HL-60 (cell line): ENCODE results near the gene NELFB.

Experiments
- DNase-seq, 2 experiments: peaks; one replicate each; pipeline ENCODE4 v3.0.0-alpha.2; 2010 to 2020; ENCODE audit warnings: low read depth in 1 of 2, low spot score in 1 of 2
- H3K27ac ChIP-seq: fragments of 250-450 bp; sonication (Bioruptor Pico); replicated peaks from 2 replicates; pipeline ENCODE4 v1.5.1; 2020; ENCODE audit warnings: mild to moderate bottlenecking, moderate library complexity
- H3K27me3 ChIP-seq: fragments of 250-450 bp; sonication (Bioruptor Pico); 2 replicates; pipeline ENCODE4 v1.5.1; 2021; ENCODE audit warnings: mild to moderate bottlenecking, moderate library complexity; ENCODE audit not compliant: insufficient read depth, poor library complexity, severe bottlenecking
- H3K4me3 ChIP-seq: replicated peaks from 2 replicates; pipeline ENCODE4 v1.5.1; 2011; ENCODE audit warnings: mild to moderate bottlenecking, control low read depth, low read length; ENCODE audit not compliant: insufficient read depth
- GABPA ChIP-seq: IDR thresholded peaks from 2 replicates; pipeline ENCODE4 v1.6.1; 2012; ENCODE audit warnings: low read depth
- POLR2AphosphoS5 ChIP-seq: IDR thresholded peaks from 2 replicates; pipeline ENCODE4 v1.6.1; 2012; ENCODE audit warnings: low read depth
- REST ChIP-seq: IDR thresholded peaks from 2 replicates; pipeline ENCODE4 v1.6.1; 2012; ENCODE audit warnings: low read depth; ENCODE audit not compliant: insufficient replicate concordance
- SPI1 ChIP-seq: IDR thresholded peaks from 2 replicates; pipeline ENCODE4 v1.6.1; 2012; ENCODE audit warnings: low read depth, mild to moderate bottlenecking, borderline replicate concordance
- TF ChIP-seq, protein P1 (sequence below): IDR thresholded peaks from one replicate; pipeline ENCODE4 v1.5.1; 2011; ENCODE audit warnings: low read length, control low read depth, inconsistent platforms; ENCODE audit not compliant: insufficient read depth

The NELFB gene

DNA sequence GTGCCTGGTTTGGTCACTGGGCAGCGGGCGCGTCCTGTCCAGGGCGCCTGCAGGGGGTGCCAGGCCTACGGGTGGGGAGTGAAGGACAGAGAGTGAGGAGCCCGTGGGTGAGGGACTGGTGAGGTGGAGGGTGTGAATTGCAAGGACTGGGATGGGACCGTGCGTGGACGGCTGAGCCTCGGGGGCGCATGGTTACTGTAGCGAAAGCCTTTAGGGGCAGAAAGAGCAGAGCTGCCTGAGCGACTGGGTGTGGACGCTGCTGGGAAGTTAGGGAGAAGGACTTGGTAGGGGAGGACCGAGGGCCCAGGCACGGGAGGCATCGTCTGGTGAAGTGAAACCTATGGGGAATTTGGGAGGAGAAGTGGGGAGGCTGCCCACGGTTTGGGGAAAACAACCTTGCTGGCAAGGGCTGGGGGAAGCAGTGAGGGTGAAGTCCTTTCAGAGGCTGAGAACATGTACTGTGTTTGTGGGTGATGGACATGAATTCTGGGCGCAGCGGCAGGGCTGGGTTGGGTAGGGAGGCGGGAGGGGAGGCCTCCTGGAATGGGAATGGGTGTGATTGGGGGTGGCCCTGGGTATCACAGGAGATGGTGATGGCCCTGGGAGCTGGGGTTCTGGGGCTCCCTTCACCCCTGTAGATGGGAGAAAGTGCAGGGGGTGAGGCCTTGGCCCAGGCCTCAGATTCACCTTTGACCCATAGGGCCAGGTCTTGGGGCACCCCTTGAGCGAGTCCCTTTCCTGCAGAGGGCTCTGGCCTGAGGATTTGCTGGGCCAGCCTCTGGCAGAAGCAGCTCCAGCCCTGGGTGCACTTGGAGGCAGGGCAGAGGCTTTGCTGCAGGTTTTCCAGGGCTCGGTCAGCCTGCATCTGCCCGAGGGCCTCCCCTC, 20.7 kb downstream of the NELFB start:
- Histone ChIP-seq H3K4me3 (no peak overlapping the region), H3K27ac (peak overlapping the region; percentile 98), H3K27me3 (no peaks in the 10 kb centered on the region)
- no peak for TF ChIP-seq SPI1
- TF ChIP-seq POLR2AphosphoS5 = no peak
- TF ChIP-seq GABPA = no peak
- TF ChIP-seq, protein P1, sequence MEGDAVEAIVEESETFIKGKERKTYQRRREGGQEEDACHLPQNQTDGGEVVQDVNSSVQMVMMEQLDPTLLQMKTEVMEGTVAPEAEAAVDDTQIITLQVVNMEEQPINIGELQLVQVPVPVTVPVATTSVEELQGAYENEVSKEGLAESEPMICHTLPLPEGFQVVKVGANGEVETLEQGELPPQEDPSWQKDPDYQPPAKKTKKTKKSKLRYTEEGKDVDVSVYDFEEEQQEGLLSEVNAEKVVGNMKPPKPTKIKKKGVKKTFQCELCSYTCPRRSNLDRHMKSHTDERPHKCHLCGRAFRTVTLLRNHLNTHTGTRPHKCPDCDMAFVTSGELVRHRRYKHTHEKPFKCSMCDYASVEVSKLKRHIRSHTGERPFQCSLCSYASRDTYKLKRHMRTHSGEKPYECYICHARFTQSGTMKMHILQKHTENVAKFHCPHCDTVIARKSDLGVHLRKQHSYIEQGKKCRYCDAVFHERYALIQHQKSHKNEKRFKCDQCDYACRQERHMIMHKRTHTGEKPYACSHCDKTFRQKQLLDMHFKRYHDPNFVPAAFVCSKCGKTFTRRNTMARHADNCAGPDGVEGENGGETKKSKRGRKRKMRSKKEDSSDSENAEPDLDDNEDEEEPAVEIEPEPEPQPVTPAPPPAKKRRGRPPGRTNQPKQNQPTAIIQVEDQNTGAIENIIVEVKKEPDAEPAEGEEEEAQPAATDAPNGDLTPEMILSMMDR = no peak
- TF ChIP-seq REST = no peak
- no peak for DNase-seq

GRCh38 chr9:137276473-137277328, 21.6 kb downstream of the NELFB start:
- DNase-seq = peak; percentile 78 to 89
- H3K27ac ChIP-seq = peak overlapping the region; percentile 98
- no peaks in the 10 kb centered on the region for H3K27me3 ChIP-seq
- TF ChIP-seq SPI1 = no peak
- TF ChIP-seq REST = no peak
- peak; percentile 10; the same call in 1 of the 2 replicates for TF ChIP-seq GABPA
- TF ChIP-seq POLR2AphosphoS5 = peak; percentile 73; the same call in 1 of the 2 replicates
- TF ChIP-seq, protein P1 = no peak
- peak overlapping the region; percentile 81 for H3K4me3 ChIP-seq

DNA sequence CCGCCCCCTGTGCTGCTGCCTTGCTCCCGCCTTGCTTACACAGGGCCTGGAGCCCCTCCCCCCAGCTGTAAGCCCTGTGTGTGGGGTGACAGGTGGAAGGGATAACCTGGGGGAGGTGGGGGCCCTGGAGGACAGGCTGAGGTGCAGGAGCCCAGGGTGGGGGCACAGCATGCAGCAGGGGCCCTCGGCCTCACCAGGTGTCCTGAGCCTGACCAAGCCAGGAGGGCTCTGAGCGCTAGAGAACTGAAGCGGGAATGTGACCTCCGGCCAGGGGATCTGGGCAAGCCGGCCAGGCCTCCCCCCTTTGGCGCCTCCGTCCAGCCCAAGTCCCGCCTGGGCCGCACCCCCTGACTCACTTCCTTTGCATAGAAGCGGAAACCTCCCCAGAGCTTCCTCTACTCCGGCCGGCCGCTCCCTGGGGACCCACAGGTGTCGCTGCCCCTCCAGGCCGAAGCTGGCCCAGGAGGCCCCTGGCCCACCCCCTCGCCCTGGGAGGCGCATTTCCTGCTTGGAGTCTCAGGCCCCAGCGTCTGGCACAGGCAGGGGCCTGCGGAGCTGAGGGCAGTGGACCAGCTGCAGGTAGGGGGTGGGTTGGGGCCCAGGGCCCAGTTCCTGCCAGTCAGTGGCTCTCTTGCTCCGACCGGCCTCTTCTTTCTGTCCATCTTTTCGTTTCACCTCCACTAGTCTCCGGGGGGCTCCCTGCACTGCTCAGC, 22.4 kb downstream of the NELFB start, which contains the start of gene TOR4A:
TSS of gene TOR4A (plus strand) at position 398 of the 713 bp plus-strand sequence. CDS start 964 bp downstream, outside the sequence.
- Histone ChIP-seq H3K4me3 (peak within 1 kb of the TSS; percentile 81), H3K27me3 (no peaks in the 10 kb centered on the region), H3K27ac (peak within 1 kb of the TSS; percentile 98)
- DNase-seq = peak; percentile 93
- TF ChIP-seq SPI1 (peak; percentile 73), POLR2AphosphoS5 (peak; percentile 11), GABPA (peak; percentile 48; the same call in 1 of the 2 replicates), REST (no peak)
- TF ChIP-seq, protein P1 = no peak
